GM20431 (cell line): Measurements from ENCODE around the gene ZFYVE28.

Experiments used
- in situ Hi-C: fragments of 300-500 bp; cut with MseI, MboI; formaldehyde crosslinking; loops from one replicate; pipeline ENCODE4 v1.15.0; 2020; ENCODE audit warnings: low sequenced_read_pairs; ENCODE audit not compliant: unreplicated experiment

The ZFYVE28 gene

GRCh38 chr4:2324891-2325290 is 93.6 kb downstream of the ZFYVE28 start:
- in situ Hi-C loops = no loop called here

GRCh38 chr4:2322841-2323240 is 95.6 kb downstream of the ZFYVE28 start:
- in situ Hi-C loops = no loop called here

GRCh38 chr4:2322227-2322626 is 96.2 kb downstream of the ZFYVE28 start:
- in situ Hi-C loops = no loop called here

GRCh38 chr4:2321279-2322196 is 96.9 kb downstream of the ZFYVE28 start:
- in situ Hi-C loops = no loop called here

GRCh38 chr4:2320746-2321145 is 97.7 kb downstream of the ZFYVE28 start:
- in situ Hi-C loops = no loop called here

GRCh38 chr4:2320152-2320551 is 98.3 kb downstream of the ZFYVE28 start:
- in situ Hi-C loops = no loop called here

- in situ Hi-C loops = no loop called here
These were observed 99.6 kb downstream of the ZFYVE28 start for GRCh38 chr4:2318885-2319284.

GRCh38 chr4:2318476-2318875 is 100.0 kb downstream of the ZFYVE28 start:
- in situ Hi-C loops = no loop called here

GRCh38 chr4:2313366-2313765 is 105.1 kb downstream of the ZFYVE28 start:
- in situ Hi-C loops = no loop called here

- in situ Hi-C loops = no loop called here
These were observed 111.6 kb downstream of the ZFYVE28 start for GRCh38 chr4:2306773-2307410.

- in situ Hi-C loops = no loop called here
These were observed 112.5 kb downstream of the ZFYVE28 start for GRCh38 chr4:2305766-2306501.

- in situ Hi-C loops = no loop called here
These were observed 113.4 kb downstream of the ZFYVE28 start for GRCh38 chr4:2304877-2305561.

- in situ Hi-C loops = no loop called here
These were observed 114.0 kb downstream of the ZFYVE28 start for GRCh38 chr4:2304321-2304876.

- in situ Hi-C loops = no loop called here
These were observed 114.6 kb downstream of the ZFYVE28 start for GRCh38 chr4:2303686-2304320.

- in situ Hi-C loops = no loop called here
These were observed 115.2 kb downstream of the ZFYVE28 start for GRCh38 chr4:2303121-2303685.

GRCh38 chr4:2302387-2303119 is 115.9 kb downstream of the ZFYVE28 start:
- in situ Hi-C loops = no loop called here

- in situ Hi-C loops = no loop called here
These were observed 116.6 kb downstream of the ZFYVE28 start for GRCh38 chr4:2301806-2302205.

- in situ Hi-C loops = no loop called here
These were observed 117.2 kb downstream of the ZFYVE28 start for GRCh38 chr4:2301225-2301642.
